ENCODE data around the gene FFAR3. TPM values are rescaled to one million over a fixed set of nuclear protein-coding genes. Genes with fewer than 3 reads are reported as not detected.

The FFAR3 gene
- total and polyA plus RNA-seq, 2 of the 13 experiments (the other 11 are each of a cell fraction or from before 2014, with no cell fraction given) = not detected

GRCh38 chr19:35352448-35353304 is 5.6 kb upstream of the FFAR3 start (continued):
- TF ChIP-seq REPIN1 (CRISPR knock-in tag; IDR thresholded peaks at IDR 0.05; ENCODE audit: borderline replicate concordance, low read depth) (peak; percentile 73; the same call in 1 of the 2 replicates), SALL1 (CRISPR knock-in tag; IDR thresholded peaks at IDR 0.05) (peak; percentile 51), KLF12 (CRISPR knock-in tag; IDR thresholded peaks at IDR 0.05; ENCODE audit: borderline replicate concordance) (no peak), IRF9 (CRISPR knock-in tag; IDR thresholded peaks at IDR 0.05; ENCODE audit: borderline replicate concordance) (peak; percentile 47; the same call in 1 of the 2 replicates), ZNF407 (CRISPR knock-in tag; IDR thresholded peaks at IDR 0.05; ENCODE audit: not compliant biosample characterization) (peak; percentile 41), E2F1 (CRISPR knock-in tag; IDR thresholded peaks at IDR 0.05) (no peak), ZNF264 (CRISPR knock-in tag; IDR thresholded peaks at IDR 0.05) (no peak), RARA (CRISPR knock-in tag; IDR thresholded peaks at IDR 0.05) (peak; percentile 45), ZNF580 (CRISPR knock-in tag; IDR thresholded peaks at IDR 0.05; ENCODE audit: borderline replicate concordance, low read depth) (no peak), THAP7 (CRISPR knock-in tag; IDR thresholded peaks at IDR 0.05) (no peak), DRAP1 (CRISPR knock-in tag; IDR thresholded peaks at IDR 0.05) (0 out of 2 replicates have a peak, but pooled peaks have one; percentile 24), GABPB1 (CRISPR knock-in tag; IDR thresholded peaks at IDR 0.05) (peak; percentile 14; the same call in 1 of the 2 replicates), SYNCRIP (IDR thresholded peaks at IDR 0.05; ENCODE audit: insufficient read depth, low read depth, low read length) (no peak), IKZF5 (CRISPR knock-in tag; IDR thresholded peaks at IDR 0.05) (peak; percentile 51; the same call in 1 of the 2 replicates)
